ENCODE results near the gene DPH2. TPM values are rescaled to one million over a fixed set of nuclear protein-coding genes. Genes with fewer than 3 reads are reported as not detected.

DPH2 gene
- total RNA-seq, 2 experiments from 2014 or later = 28.6 to 42.1 TPM

DNA sequence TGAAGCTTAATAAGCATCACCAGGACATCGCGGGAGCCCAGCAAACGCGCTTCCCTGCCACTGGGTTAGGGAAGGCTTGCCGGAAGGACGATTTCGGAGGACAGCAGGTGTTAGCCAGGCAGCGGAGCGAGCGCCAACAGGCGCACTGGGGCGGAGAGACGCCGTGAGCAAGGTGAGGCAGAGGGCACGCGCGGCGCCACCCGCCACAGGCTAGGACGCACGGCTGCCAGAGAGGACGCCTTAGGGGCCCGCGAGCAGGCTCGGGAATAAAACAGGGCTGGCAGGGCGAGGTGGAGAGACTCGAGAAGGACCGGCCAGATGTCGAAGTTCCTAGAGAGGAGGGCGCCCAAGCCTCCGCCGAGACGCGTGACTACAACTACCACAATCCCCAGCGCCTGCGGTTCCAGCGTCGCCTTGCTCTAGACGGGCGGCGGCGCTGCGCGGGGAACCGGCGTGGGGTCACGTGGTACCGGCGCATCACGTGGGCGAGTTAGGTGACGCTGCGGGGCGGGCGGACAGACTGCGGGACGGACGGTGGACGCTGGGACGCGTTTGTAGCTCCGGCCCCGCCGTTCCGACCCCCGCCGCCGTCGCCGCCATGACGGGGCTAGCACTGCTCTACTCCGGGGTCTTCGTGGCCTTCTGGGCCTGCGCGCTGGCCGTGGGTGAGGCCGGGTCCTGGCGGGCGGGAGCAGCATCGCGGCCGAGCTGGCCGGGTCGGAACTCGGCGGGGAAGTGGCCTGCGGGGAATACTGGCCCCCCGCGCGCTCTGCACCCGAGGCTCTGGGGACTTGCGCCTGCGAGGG lies 4.8 kb downstream of the DPH2 start, which contains the start of gene ATP6V0B:
ATP6V0B (plus strand) TSS at position 518 of the 806 bp plus-strand sequence; CDS start at position 599, 81 bp downstream.
- no peaks in the 10 kb centered on the region for H3K9me3 ChIP-seq (ENCODE audit: low read length)
- CTCF ChIA-PET (ENCODE audit: unreplicated experiment) = interaction anchor here (1.1 to 1.4 kb wide), 2 partner anchors 18 to 39 kb away, joined by 3 read pairs; no protein-coding TSS in a partner anchor
- BruUV-seq (replicated peaks) = no TSS peak
- H3K4me2 ChIP-seq (ENCODE audit: low read length) = peak within 1 kb of the TSS; percentile 90
- POLR2A ChIA-PET = interaction anchor here (0.5 to 1.2 kb wide), 3 partner anchors 26 to 361 kb away, joined by 3 to 5 read pairs (median 3); no protein-coding TSS in a partner anchor
- intact Hi-C loops (cut with micrococcal nuclease; ENCODE audit: unreplicated experiment) = loop anchor here (1.0 to 2.0 kb wide), 2 partner anchors 16 to 28 kb away; partner anchors contain the start of genes CCDC24 and IPO13
- H3K9me2 ChIP-seq (ENCODE audit: insufficient read depth, low read length) = no peaks in the 10 kb centered on the region
- peak within 1 kb of the TSS; percentile 46 for H3K27ac ChIP-seq (ENCODE audit: low read depth, low read length, poor library complexity, severe bottlenecking)
- H2AFZ ChIP-seq (ENCODE audit: low read length) = peak within 1 kb of the TSS; percentile 69
- H3K36me3 ChIP-seq (ENCODE audit: insufficient read depth, low read length) = peaks cover 56% of the 10 kb centered on the region
- TF ChIP-seq EZH2phosphoT487 (IDR thresholded peaks at IDR 0.05; ENCODE audit: borderline replicate concordance, low read depth, low read length) = no peak
- no peak for TF ChIP-seq CTCF (conservative IDR thresholded peaks at IDR 0.05; ENCODE audit: low read length)
- peaks cover 24% of the 10 kb centered on the region for H3K4me1 ChIP-seq (ENCODE audit: insufficient read depth, low read length, poor library complexity, severe bottlenecking)
- H3K4me3 ChIP-seq (ENCODE audit: low read depth, low read length, poor library complexity, severe bottlenecking) = peak within 1 kb of the TSS; percentile 94
- H3K79me2 ChIP-seq (ENCODE audit: insufficient read depth, low read depth, low read length) = peaks cover 10% of the 10 kb centered on the region; the same call in 1 of the 2 replicates
- 0 out of 2 replicates have a peak, but pooled peaks cover 9% of the 10 kb centered on the region for H4K20me1 ChIP-seq (ENCODE audit: insufficient read depth, low read length)
- peak; percentile 94 for DNase-seq (ENCODE audit: low spot score)

DNA sequence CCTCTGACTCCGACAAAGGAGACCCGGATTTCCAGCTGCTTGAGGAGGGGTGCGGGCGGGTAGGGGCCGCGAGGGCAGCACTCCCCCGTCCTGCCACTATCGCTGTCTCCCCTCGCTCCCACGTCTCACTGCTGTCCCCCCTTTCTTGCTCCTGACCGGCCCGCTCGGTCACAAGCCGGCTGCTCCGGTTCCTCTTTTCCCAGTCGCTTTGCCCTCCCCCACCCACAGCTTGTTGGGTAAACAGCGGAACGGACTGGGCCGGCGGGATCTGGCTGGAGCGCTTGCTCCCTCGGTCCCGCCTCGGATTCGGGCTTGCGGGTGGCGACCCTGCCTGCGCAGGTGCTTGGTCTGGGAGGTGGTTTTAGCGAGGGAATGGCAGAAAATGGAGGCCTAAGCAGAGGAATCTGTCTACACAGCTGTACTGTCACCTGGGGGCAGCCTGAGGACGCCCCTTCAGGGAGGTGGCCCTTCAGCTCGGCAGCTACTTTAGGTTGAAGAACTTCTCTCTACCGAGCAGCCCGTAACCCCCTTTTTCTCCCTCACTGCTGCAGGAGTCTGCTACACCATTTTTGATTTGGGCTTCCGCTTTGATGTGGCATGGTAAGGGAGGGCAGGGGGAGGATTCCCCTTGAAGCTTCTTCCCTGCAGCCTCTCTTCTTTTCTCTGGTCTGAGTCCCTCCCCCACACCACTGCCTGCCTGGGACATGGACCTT lies 5.6 kb downstream of the DPH2 start:
- intact Hi-C loops (cut with micrococcal nuclease; ENCODE audit: unreplicated experiment) = loop anchor here (2.0 kb wide), 1 partner anchor 15 kb away; the partner anchor contains the start of gene CCDC24
- Histone ChIP-seq H3K4me3 (ENCODE audit: low read depth, low read length, poor library complexity, severe bottlenecking) (peak overlapping the region; percentile 94), H3K79me2 (ENCODE audit: insufficient read depth, low read depth, low read length) (peaks cover 6% of the 10 kb centered on the region; the same call in 1 of the 2 replicates), H3K9me3 (ENCODE audit: low read length) (no peaks in the 10 kb centered on the region), H3K9me2 (ENCODE audit: insufficient read depth, low read length) (no peaks in the 10 kb centered on the region), H3K4me1 (ENCODE audit: insufficient read depth, low read length, poor library complexity, severe bottlenecking) (peaks cover 24% of the 10 kb centered on the region), H3K36me3 (ENCODE audit: insufficient read depth, low read length) (peaks cover 56% of the 10 kb centered on the region), H4K20me1 (ENCODE audit: insufficient read depth, low read length) (0 out of 2 replicates have a peak, but pooled peaks cover 9% of the 10 kb centered on the region), H3K4me2 (ENCODE audit: low read length) (peak overlapping the region; percentile 90), H3K27ac (ENCODE audit: low read depth, low read length, poor library complexity, severe bottlenecking) (peak overlapping the region; percentile 46), H2AFZ (ENCODE audit: low read length) (peak overlapping the region; percentile 69)
- no peak for TF ChIP-seq CTCF (conservative IDR thresholded peaks at IDR 0.05; ENCODE audit: low read length)
- TF ChIP-seq EZH2phosphoT487 (IDR thresholded peaks at IDR 0.05; ENCODE audit: borderline replicate concordance, low read depth, low read length) = no peak
- POLR2A ChIA-PET = interaction anchor here (0.5 to 0.6 kb wide), 3 partner anchors 66 to 360 kb away, joined by 3 to 5 read pairs (median 5); no protein-coding TSS in a partner anchor
- BruUV-seq (replicated peaks) = no TSS peak
- CTCF ChIA-PET (ENCODE audit: unreplicated experiment) = interaction anchor here (1.1 to 1.4 kb wide), 2 partner anchors 17 to 40 kb away, joined by 3 read pairs; no protein-coding TSS in a partner anchor
- peak; percentile 55 for DNase-seq (ENCODE audit: low spot score)

All from OCI-LY7 (cell line).